HK-2 (cell line): ENCODE results near the gene AP2A1.
"Not testable (repeated sequence)": the region's sequence is repeated elsewhere in the genome, so short reads cannot be mapped to it uniquely, and the experiment has no call there.

Experiments
- DNase-seq: peaks from one replicate; pipeline ENCODE4 v3.0.0-alpha.2; 2018; ENCODE audit not compliant: unreplicated experiment

The AP2A1 gene

DNA sequence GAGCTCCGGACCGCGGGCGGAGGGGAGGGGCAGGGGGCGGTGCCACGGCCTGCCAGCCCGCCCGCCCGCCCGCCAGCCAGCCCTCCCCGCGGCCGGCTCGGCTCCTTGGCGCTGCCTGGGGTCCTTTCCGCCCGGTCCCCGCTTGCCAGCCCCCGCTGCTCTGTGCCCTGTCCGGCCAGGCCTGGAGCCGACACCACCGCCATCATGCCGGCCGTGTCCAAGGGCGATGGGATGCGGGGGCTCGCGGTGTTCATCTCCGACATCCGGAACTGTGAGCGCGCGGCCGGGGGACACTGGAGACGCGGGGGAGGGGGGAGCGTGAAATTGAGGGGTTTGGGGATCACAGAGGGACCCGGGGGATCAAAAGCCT lies at the start of gene AP2A1:
TSS of gene AP2A1 (plus strand) at position 72 of the 370 bp plus-strand sequence. CDS start at position 205, 133 bp downstream.
- no peak for DNase-seq

DNA sequence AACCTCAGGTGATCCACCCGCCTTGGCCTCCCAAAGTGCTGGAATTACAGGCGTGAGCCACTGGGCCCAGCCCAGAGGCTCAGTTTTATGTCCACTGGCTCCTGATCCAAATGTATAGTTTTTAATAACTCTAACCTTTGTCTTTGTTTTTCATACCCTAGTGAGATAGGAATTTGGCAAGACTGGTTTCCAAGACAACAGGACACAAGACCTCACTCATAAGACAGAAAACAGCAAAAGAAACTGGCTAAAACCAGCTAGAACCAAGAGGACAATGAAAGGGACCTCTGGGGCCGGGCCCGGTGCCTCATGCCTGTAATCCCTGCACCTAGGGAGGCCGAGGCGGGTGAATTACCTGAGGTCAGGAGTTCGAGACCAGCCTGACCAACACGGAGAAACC lies 48.3 kb upstream of the AP2A1 start:
- no peak for DNase-seq

DNA sequence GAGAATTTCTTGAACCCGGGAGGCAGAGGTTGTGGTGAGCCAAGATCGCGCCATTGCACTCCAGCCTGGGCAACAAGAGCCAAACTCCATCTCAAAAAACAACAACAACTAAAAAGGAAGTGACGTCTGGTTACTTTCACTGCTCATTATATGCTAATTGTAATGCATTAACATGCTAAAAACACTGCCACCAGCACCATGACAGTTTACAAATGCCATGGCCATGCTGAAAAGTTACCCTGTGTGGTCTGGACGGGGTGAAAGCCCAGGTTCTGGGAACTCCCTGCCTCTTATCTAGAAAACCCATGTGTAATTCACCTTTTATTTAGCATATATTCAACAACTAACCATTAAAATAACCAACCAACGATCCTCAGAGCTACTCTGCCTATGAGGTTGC lies 47.8 kb upstream of the AP2A1 start:
- DNase-seq, result no peak

DNA sequence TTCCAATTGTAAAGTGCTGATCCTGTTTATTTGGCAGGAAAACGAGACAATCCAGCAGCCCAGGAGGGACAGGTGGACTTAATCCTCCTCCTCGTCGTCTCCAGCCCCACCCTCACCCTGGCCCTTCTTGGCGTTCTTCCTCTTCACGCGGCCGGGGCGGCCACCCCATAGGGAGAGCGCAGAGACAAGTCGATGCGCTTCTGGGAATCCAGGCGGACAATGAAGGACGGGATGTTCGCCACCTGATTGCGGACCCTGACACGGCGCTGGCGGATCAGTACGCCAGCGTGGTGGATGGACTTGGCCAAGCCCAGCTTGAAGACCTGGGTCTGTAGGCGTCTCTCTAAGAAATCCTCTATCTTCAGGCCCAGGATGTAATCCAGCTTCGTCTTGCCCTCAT lies 47.4 kb upstream of the AP2A1 start:
- DNase-seq, result not testable (repeated sequence)

DNA sequence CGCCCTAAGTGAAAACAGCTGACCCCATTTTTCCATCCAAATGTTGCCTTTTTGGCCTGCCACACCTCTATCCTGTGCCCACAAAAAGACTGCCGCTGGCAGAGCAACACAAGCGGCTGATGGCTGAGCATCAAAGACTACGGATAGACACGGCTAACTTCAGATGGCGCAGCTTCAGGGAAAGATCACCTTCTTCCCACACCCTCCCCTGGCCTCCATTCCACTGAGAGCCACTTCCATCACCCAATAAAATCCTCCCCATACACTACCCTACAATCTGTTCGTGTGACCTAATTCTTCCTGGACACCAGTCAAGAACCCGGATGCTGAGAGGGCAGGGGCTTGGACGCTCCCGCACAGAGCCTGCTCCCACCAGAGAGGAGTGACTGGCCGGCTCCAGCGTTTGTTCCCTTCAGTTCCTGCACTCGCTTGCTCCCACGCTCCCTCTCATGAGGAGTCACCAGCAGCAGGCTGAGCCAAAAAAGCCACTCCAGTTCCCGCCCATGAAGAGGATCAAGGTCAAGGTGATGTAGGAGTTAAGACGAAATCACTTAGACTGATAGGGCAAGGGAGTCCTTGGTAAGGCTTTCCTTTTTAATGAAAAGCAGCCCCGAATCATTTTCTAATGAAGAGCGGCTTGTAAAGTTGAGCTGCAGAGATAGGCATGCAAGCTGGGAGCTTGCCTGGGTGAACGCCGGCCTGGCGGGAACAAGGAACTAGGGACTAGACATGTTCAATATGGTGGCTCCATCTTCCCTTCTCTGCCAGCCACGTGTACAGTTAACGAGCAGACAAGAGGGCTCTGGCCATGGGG lies 39.4 kb upstream of the AP2A1 start:
- no peak for DNase-seq

DNA sequence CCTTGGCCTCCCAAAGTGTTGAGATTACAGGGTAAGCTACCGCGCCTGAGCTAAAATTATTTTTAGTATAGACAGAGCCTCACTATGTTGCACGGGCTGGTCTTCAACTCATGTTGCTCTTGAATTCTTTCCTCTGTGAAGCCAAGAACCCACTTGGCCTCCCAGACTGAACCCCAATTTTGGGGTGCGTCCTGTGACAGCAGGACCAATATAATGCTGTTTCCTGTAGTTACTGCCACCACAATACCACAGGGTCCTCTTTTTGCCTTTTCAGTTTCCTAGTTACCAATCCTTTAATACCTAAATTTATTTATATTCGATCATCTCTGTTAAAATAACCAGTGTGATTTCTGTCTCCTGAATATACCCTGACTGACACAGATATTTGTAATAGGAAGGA lies 36.6 kb upstream of the AP2A1 start:
- DNase-seq, result no peak

DNA sequence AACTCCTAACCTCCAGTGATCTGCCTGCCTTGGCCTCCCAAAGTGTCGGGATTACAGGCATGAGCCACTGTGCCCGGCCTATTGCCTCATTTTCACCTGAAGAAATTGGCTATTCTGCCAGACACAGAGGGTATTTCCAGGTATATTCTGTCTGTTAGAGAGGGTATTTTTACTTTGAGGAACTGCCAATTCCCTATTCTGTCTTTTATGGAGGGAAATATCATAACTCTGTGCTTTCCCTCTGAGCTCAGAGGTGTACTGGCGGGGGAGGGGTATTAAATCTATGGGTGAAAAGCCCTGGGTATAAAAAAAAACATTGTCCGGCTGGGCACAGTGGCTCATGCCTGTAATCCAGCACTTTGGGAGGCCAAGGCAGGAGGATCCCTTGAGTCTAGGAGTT lies 28.5 kb upstream of the AP2A1 start:
- no peak for DNase-seq

DNA sequence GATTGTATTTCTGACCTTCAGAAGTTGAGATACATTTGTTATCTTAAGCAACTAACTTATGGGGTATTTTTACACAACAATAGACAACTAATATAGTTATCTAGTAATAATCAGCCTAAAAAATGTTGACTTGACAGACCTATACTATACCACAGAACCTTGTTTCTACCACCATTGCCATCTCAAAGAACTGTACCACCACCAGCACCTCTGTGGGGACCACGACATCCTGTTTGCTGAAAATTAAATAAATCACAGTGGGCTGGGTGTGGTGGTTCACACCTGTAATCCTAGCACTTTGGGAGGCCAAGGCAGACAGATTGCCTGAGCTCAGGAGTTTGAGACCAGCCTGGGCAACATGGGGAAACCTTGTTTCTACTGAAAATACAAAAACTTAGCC lies 27.7 kb upstream of the AP2A1 start:
- DNase-seq, result no peak

DNA sequence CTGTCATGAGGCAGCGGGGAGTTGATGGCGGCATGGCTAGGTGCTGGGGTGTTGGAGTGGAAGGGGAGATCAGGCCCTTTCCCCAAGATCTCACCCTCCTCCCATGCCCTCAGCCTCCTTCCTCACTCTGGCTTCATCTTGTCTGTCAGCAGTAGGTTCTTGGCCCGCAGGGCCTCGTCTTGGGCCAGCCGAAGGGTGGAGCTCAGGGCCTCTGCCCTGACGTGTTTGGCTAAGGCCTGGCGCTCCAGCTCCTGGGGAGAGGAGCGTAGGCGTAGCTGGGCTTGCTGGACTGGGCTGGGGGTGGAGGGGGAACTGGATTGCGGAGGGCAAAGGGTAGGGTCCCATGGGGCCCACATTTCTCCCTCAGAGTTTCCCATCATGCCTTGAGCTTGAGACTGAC lies 26.9 kb upstream of the AP2A1 start:
- no peak for DNase-seq

DNA sequence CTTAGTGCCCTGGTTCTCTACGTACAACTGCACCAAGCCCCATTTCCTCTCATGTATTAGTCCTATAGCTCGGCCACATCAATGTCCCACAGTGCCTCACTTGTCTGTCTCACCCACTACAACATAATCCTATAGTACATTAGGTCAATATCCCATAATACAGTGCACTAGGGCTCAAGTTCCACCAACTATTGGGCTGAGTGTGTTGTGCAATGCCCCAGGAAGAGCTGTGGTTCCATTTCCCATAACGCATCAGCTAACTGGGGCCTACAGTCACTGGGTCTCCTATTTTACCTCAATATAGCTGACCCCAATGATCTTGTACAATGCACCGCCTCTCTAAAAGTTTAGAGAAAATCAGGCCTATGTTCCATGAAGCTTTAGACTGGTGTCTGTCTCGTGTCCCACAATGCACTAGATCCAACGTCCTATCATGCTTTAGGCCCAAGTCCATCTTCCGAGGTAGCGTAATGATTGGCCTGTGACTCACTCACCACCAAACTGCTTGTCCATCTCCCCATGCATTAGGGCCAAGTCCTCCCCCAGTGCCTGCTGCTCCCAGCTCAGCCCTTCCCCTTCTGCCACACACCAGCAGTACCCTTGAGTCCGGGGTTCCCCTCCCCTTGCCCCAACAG lies 25.5 kb upstream of the AP2A1 start:
- peak; percentile 24 for DNase-seq

DNA sequence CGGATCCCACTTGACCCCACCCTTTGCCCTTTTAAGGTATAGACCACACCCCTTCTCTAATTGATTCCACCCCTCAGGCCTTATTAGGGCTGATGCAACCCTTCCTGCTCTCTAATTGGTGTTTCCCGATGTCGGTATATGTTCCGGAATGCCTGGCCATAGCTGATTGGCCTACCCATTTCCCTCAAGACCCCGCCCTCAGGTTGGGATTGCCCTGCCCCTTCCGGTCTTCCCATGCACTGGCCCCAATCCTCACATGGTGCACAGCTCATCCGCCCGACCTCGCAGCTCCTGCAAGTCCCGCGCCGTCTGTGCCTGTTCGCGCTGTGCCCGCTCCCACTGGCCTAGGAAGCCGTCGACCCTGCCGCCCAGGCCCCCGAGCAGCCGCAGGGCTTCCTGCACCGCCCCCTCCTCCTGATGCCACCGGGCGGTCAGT lies 21.8 kb upstream of the AP2A1 start:
- no peak for DNase-seq

DNA sequence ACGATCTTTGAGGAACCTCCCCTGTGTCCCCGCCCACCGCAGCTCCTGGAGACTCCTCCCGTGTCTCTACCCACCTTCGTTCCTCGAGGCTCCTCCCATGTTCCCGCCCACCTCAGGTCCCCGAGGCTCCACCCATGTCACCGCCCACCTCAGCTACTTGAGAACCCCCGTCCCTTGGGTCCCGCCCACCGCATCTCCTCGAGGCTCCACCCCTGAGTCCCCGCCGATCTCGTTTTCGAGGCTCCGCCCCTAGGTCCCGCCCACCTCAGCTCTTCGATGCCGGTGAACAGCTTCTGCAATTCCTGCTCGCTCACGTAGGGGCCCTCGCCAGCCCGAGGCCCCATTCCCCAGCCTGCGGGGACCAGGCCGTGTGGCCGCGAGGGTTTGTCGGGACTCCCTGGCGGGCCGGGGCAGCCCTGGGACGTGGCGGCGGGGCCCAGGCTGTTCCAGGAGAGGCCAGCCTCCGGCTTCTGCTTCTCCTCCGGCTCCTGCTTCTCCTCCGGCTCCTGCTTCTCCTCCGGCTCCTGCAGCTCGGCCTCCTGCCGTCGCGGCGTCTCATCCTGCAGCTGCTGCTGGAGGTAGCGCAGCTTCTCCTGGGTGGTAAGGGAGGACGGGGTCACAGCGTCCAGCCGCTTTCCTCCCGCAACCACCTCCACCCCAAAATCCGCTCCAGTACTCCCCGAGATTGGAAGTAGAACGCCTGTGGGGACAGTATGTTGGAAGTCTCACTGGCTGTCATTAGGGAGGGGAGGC lies 20.4 kb upstream of the AP2A1 start:
- no peak for DNase-seq

DNA sequence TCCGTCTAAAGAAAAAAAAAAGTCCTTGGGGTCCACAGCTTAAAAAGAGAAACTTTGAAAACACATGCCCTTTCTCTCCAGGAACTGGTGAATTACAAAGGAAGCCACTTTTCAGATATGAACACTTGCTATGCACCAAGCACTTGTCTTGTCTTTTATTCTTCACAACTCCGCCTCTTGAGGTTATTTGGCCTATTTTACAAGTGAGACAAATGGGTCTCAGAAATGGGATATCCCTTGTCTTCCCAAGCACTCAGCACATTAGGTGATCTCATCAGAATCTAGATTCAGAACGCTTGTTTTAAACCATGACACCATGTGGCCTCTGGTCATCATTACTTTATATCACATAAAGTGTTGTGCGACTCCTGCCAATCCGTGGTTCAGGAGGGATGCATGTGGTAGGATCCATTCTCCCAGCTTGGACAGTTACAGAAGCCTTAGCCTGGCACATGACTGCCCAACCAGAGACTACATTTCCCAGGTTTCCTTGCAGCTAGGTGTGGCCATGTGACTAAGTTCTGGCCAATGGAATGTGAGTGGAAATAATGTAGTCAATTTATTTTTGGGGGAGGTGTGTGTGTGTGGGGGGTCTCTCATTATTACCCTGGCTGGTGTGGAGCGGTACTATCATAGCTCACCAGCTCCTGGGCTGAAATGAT lies 17.6 kb upstream of the AP2A1 start:
- DNase-seq, result no peak

DNA sequence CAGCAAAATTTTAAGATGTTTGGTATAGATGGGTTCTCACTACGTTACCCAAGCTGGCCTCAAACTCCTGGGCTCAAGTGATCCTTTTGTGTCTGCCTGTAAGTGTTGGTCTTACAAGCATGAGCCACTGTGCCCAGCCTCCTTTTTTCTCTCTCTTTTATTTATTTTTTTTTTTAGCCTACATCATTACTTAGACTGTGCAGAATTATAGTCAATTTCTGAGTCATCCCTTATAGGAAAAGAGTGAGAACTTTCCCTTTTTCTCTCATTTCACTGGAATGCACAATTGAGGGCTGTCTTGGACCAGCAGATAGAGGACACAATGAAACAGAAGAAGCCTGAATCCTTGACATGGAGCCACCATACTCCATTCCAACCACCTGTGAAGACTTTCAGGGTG lies 17.0 kb upstream of the AP2A1 start:
- DNase-seq, result no peak

DNA sequence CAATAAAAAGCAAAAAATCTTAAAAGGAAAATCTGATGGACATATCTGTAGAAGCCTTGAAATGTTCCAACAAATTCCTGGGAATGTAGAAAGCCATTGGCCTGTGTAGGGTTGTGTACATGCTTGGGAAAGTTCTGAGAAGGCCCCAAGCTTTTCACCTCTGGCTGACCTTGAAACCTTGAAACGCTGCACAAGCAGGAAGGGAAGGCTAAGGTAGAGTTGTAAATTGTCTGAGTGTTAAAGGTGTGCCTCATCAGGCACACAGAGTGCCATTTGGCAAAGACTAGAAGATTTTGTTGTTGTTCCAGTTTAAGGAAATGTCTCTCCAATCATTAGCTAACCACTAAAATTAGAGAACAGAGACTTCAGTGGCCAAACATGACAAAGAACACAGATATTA lies 14.1 kb upstream of the AP2A1 start:
- DNase-seq, result no peak

DNA sequence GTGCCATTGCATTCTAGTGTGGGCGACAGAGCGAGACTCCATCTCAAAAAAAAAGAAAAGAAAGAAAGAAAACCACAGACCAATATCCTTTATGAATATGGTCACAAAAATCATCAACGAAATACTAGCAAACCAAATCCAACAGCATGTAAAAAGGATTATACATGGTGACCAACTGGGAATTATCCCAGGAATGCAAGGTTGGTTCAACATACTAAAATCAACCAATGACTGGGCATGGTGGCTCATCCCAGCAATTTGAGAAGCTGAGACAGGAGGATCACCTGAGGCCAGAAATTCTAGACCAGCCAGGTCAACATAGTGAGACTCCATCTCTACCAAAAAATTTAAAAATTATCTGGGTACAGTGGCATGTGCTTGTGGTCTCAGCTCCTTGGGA lies 10.8 kb upstream of the AP2A1 start:
- no peak for DNase-seq

DNA sequence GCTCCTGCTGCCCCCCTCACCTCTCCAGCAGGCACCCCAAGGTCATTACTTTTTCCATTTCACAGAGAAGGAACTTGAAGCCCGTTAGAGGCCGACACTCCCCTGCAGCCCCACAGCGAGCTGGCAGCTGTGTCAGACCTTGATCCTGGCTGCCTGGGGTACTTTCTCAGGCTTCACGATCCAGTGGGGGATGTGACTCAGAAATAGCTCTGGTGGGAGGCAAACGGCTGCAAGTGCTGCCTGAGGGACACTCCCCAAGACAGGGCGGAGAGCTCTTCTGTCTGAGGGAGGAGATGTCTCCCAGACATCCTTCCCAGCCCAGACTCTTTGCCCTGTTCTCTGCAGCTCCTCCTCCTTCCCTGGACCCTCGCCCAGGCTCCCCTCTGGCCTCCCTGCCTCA lies 8.5 kb upstream of the AP2A1 start:
- peak; percentile 14 for DNase-seq

DNA sequence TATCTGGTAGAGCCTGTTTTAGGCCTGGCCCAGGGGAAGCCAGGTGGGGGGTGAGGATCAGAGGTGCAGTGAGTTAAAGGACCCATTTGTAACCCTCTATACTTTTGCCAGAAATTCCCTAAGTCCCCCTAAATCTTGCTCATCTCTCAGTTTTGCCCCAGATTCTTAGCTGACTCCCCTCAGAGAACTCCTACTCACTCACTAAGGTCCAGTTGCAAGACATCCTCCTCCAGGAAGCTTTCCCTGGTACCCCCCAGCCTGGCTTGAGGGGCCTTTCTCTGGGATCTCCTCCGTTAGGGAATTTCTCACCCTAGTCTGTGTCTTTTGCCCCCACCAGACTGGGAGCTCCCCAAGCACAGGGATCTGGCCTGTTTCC lies 5.6 kb upstream of the AP2A1 start:
- DNase-seq, result no peak

DNA sequence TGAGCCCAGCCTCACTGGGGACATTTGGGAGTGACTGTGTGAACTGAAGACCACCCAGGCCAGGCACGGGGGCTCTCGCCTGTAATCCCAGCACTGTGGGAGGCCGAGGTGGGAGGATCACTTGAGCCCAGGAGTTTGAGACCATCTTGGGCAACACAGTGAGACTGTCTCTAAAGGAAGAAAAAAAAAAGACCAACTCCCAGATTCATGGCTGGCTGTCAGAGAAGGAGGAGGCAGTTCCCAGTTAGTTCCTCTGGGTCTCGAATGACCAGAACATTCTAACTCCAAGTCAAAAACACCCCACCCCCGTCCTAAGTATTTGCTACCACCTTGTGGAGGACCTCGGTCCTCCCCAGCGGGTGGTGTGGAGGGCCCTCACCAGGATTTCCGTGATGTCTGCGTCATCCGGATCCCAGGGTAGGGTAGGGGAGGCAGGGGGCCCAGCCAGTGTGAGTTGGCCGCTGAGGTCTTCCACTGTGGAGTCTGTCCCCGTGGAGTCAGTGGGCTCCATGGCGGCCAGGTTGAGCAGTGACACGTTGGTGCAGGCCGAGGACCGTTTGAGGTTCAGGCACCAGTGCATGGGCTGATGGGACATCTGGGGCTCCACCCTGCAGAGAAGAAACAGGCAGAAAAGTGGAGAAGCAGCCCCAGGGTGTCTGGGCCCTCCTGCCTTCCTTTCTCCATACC lies 5.0 kb upstream of the AP2A1 start:
- DNase-seq, result no peak

DNA sequence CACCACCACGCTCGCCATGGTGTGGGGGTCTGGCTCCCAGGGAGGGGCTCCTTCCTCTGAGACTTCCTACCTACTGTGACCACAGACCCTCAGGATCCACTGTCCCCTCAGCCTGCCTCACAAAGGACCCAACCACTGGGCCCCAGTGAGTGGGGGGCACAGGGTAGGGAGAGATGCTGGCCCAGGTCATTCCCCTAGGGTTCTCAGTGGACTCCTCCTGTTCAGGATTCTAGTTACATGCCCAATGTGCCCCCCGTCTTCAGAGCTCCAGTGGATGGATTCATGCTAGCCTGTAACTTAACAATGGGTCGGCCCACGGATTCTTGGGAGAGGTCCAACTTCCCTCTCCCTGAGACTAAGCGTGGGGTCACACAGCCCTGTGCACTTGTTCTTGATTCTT lies 3.6 kb upstream of the AP2A1 start, which contains the start of gene TSKS:
TSS of gene TSKS (minus strand) at position 77 of the 400 bp plus-strand sequence. CDS start at position 18, 59 bp downstream.
- DNase-seq, result no peak

DNA sequence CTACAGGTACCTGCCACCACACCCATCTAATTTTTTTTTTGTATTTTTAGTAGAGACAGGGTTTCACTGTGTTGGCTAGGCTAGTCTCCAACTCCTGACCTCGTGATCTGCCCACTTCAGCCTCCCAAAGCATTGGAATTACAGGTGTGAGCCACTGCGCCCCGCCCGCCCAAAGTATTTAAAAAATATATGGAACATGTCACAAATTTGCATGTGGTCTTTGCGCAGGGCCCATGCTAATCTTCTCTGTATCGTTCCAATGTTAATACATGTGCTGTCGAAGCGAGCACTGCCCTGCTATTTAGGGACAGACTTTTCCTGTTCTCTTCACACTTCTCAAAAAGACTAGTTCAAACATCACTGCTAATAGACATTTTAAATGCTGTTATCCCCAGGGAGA lies 2.5 kb upstream of the AP2A1 start:
- no peak for DNase-seq
